SK-N-SH treated with all-trans-retinoic acid at 6 μM for 48 hours (cell line): Measurements from ENCODE around the gene EXOC5.

Experiments
- ATAC-seq: fragments of 200-7000 bp; cut with Tn5 transposase; 3 replicates; pipeline ENCODE4 v1.9.1; 2020; ENCODE audit warnings: mild to moderate bottlenecking, moderate library complexity
- ARNTL ChIP-seq: fragments of 450-650 bp; formaldehyde crosslinking; IDR thresholded peaks from 2 replicates; pipeline ENCODE4 v1.5.0; 2020; ENCODE audit warnings: low read depth, mild to moderate bottlenecking, moderate library complexity, borderline replicate concordance
- BACH2 ChIP-seq: fragments of 250-450 bp; sonication (Bioruptor Pico); IDR thresholded peaks from 2 replicates; pipeline ENCODE4 v1.9.0; 2021; ENCODE audit warnings: mild to moderate bottlenecking, borderline replicate concordance
- CSDC2 ChIP-seq: fragments of 250-450 bp; sonication (Bioruptor Pico); IDR thresholded peaks from 2 replicates; pipeline ENCODE4 v1.5.0; 2020; ENCODE audit warnings: mild to moderate bottlenecking, moderate library complexity
- ESRRG ChIP-seq: fragments of 250-450 bp; sonication (Bioruptor Pico); IDR thresholded peaks from 2 replicates; pipeline ENCODE4 v1.6.1; 2021; ENCODE audit warnings: mild to moderate bottlenecking
- GLIS3 ChIP-seq: fragments of 250-450 bp; sonication (Bioruptor Pico); IDR thresholded peaks from 2 replicates; pipeline ENCODE4 v1.5.0; 2020; ENCODE audit warnings: mild to moderate bottlenecking, moderate library complexity
- PPARA ChIP-seq: fragments of 250-450 bp; sonication (Bioruptor Pico); IDR thresholded peaks from 2 replicates; pipeline ENCODE4 v1.5.0; 2020; ENCODE audit warnings: mild to moderate bottlenecking, borderline replicate concordance
- RARB ChIP-seq: fragments of 250-450 bp; sonication (Bioruptor Pico); IDR thresholded peaks from 2 replicates; pipeline ENCODE4 v1.8.0; 2021; ENCODE audit warnings: mild to moderate bottlenecking, moderate library complexity
- SNAI2 ChIP-seq: fragments of 250-450 bp; sonication (Bioruptor Pico); IDR thresholded peaks from 2 replicates; pipeline ENCODE4 v1.5.0; 2020; ENCODE audit warnings: mild to moderate bottlenecking, moderate library complexity
- TCF4 ChIP-seq: fragments of 250-450 bp; sonication (Bioruptor Pico); IDR thresholded peaks from 2 replicates; pipeline ENCODE4 v1.8.0; 2021; ENCODE audit warnings: mild to moderate bottlenecking, moderate library complexity, borderline replicate concordance
- TOX ChIP-seq: fragments of 250-450 bp; sonication (Bioruptor Pico); IDR thresholded peaks from 2 replicates; pipeline ENCODE4 v1.8.0; 2021; ENCODE audit warnings: mild to moderate bottlenecking, moderate library complexity, borderline replicate concordance
- ZC3H10 ChIP-seq: fragments of 250-450 bp; sonication (Bioruptor Pico); IDR thresholded peaks from 2 replicates; pipeline ENCODE4 v1.5.1; 2021; ENCODE audit warnings: mild to moderate bottlenecking, moderate library complexity
- ZFP3 ChIP-seq: fragments of 250-450 bp; sonication (Bioruptor Pico); IDR thresholded peaks from 2 replicates; pipeline ENCODE4 v1.5.0; 2020; ENCODE audit warnings: mild to moderate bottlenecking, moderate library complexity
- ZFP30 ChIP-seq: fragments of 450-650 bp; formaldehyde crosslinking; IDR thresholded peaks from 2 replicates; pipeline ENCODE4 v1.5.0; 2022; ENCODE audit warnings: mild to moderate bottlenecking, moderate library complexity
- ZNF565 ChIP-seq: fragments of 450-650 bp; formaldehyde crosslinking; conservative IDR thresholded peaks from 2 replicates; pipeline ENCODE4 v1.5.0; 2020; ENCODE audit warnings: low read depth, mild to moderate bottlenecking, moderate library complexity
- ZNF70 ChIP-seq: fragments of 450-650 bp; formaldehyde crosslinking; IDR thresholded peaks from 2 replicates; pipeline ENCODE4 v1.5.0; 2020; ENCODE audit warnings: mild to moderate bottlenecking, moderate library complexity
- ZNF8 ChIP-seq: fragments of 450-650 bp; formaldehyde crosslinking; IDR thresholded peaks from 2 replicates; pipeline ENCODE4 v1.5.0; 2020; ENCODE audit warnings: mild to moderate bottlenecking, moderate library complexity
- TF ChIP-seq, protein P1 (sequence below): fragments of 250-450 bp; sonication (Bioruptor Pico); IDR thresholded peaks from 2 replicates; pipeline ENCODE4 v1.5.1; 2021; ENCODE audit warnings: mild to moderate bottlenecking, moderate library complexity
- TF ChIP-seq, protein P2 (sequence below): fragments of 250-450 bp; sonication (Bioruptor Pico); IDR thresholded peaks from 2 replicates; pipeline ENCODE4 v1.5.0; 2020; ENCODE audit warnings: mild to moderate bottlenecking, moderate library complexity
- TF ChIP-seq, protein P3 (sequence below): fragments of 250-450 bp; sonication (Bioruptor Pico); IDR thresholded peaks from 2 replicates; pipeline ENCODE4 v1.8.0; 2020; ENCODE audit warnings: mild to moderate bottlenecking, moderate library complexity, borderline replicate concordance

The EXOC5 gene, protein sequence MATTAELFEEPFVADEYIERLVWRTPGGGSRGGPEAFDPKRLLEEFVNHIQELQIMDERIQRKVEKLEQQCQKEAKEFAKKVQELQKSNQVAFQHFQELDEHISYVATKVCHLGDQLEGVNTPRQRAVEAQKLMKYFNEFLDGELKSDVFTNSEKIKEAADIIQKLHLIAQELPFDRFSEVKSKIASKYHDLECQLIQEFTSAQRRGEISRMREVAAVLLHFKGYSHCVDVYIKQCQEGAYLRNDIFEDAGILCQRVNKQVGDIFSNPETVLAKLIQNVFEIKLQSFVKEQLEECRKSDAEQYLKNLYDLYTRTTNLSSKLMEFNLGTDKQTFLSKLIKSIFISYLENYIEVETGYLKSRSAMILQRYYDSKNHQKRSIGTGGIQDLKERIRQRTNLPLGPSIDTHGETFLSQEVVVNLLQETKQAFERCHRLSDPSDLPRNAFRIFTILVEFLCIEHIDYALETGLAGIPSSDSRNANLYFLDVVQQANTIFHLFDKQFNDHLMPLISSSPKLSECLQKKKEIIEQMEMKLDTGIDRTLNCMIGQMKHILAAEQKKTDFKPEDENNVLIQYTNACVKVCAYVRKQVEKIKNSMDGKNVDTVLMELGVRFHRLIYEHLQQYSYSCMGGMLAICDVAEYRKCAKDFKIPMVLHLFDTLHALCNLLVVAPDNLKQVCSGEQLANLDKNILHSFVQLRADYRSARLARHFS

DNA sequence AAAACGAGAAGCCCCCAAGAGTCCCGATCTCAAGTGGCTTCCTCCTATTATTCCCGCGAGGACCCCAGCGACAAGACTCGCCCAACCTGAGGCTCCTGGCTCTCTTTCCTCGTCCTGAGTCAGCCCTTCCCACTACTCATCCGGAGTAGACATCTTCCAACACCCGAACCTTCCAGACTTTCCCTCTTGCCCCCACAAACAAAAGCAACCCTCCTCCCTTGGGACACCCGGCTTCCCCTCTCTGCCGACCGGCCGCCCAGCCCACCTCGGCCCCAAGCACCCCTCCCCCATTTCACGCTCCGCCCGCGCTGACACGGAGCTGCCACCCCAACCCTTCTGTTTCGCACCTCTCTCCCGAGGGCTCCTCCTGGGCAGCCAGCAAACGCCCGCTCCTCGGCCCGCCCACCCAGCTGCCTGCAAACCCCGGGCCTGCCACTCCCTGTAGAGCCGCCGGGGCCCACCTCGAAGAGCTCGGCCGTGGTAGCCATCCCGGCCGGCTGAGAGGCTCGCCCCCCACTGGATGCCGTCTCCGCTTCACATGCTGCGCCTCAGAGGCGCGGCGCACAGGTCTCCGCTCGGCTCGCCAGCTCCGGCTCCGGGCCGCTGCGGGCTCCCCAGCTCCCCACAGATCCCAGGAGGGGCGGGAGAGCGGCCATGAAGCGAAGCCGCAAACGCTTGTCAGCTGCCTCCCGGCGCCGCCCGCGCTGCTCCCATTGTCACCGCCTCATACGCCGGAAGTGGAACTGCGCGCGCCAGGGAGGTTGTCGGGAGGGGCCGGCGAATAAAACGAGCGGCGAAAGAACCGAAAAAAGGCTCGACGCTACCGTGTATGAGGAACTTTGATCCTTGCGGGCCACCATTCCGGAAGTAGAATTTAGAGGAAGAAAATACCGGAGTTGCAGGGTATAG is at the start of gene EXOC5, which contains the start of gene AP5M1:
EXOC5 (minus strand) TSS at position 745 of the 909 bp plus-strand sequence; CDS start at position 488, 257 bp downstream.
AP5M1 (plus strand) TSS at position 811 of the 909 bp plus-strand sequence. CDS start 344 bp downstream, outside the sequence.
- peak; percentile 93 for ATAC-seq
- TF ChIP-seq ARNTL (CRISPR knock-in tag) (no peak), ZNF70 (CRISPR knock-in tag) (no peak), ZFP3 (0 out of 2 replicates have a peak, but pooled peaks have one; percentile 3)

DNA sequence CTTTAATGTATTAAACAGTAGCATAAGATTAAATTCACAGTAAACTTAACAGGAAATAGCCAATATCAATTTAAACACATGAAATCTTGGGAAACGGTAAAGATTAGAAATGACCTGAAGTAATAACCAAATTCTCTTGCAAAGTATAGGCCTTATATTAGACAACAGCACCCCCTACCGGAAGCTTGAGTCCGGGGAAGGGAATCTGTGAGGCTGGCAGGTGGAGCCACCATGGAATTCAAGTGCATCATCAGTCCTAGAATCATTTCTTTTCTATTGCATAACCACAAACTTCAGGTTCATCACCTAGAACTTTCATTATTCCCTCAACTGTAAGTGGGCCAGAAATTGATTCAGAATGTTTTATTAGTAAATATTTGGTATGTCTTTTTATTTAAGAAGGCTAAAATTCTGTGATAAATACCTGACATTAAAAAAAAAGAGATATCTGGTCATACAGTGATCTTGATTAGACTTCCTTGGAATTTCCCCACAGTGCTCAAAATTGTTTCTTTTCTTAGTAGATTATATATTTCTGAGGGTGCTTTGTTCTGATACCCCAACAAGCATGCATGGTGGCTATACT is 48.6 kb upstream of the EXOC5 start:
- peak; percentile 90 for ATAC-seq
- no peak for TF ChIP-seq ARNTL (CRISPR knock-in tag)
- TF ChIP-seq ESRRG (CRISPR knock-in tag) = no peak
- no peak for TF ChIP-seq TCF4 (CRISPR knock-in tag)
- no peak for TF ChIP-seq RARB (CRISPR knock-in tag)
- TF ChIP-seq ZC3H10 = no peak
- no peak for TF ChIP-seq BACH2 (CRISPR knock-in tag)
- TF ChIP-seq PPARA (CRISPR knock-in tag) = no peak
- TF ChIP-seq, protein P1, sequence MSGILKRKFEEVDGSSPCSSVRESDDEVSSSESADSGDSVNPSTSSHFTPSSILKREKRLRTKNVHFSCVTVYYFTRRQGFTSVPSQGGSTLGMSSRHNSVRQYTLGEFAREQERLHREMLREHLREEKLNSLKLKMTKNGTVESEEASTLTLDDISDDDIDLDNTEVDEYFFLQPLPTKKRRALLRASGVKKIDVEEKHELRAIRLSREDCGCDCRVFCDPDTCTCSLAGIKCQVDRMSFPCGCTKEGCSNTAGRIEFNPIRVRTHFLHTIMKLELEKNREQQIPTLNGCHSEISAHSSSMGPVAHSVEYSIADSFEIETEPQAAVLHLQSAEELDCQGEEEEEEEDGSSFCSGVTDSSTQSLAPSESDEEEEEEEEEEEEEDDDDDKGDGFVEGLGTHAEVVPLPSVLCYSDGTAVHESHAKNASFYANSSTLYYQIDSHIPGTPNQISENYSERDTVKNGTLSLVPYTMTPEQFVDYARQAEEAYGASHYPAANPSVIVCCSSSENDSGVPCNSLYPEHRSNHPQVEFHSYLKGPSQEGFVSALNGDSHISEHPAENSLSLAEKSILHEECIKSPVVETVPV (CRISPR knock-in tag) = no peak
- no peak for TF ChIP-seq ZFP30 (CRISPR knock-in tag)
- no peak for TF ChIP-seq CSDC2 (CRISPR knock-in tag)
- no peak for TF ChIP-seq GLIS3 (CRISPR knock-in tag)
- TF ChIP-seq, protein P2, sequence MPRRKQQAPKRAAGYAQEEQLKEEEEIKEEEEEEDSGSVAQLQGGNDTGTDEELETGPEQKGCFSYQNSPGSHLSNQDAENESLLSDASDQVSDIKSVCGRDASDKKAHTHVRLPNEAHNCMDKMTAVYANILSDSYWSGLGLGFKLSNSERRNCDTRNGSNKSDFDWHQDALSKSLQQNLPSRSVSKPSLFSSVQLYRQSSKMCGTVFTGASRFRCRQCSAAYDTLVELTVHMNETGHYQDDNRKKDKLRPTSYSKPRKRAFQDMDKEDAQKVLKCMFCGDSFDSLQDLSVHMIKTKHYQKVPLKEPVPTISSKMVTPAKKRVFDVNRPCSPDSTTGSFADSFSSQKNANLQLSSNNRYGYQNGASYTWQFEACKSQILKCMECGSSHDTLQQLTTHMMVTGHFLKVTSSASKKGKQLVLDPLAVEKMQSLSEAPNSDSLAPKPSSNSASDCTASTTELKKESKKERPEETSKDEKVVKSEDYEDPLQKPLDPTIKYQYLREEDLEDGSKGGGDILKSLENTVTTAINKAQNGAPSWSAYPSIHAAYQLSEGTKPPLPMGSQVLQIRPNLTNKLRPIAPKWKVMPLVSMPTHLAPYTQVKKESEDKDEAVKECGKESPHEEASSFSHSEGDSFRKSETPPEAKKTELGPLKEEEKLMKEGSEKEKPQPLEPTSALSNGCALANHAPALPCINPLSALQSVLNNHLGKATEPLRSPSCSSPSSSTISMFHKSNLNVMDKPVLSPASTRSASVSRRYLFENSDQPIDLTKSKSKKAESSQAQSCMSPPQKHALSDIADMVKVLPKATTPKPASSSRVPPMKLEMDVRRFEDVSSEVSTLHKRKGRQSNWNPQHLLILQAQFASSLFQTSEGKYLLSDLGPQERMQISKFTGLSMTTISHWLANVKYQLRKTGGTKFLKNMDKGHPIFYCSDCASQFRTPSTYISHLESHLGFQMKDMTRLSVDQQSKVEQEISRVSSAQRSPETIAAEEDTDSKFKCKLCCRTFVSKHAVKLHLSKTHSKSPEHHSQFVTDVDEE (CRISPR knock-in tag) = no peak
- TF ChIP-seq ZNF565 (CRISPR knock-in tag) = no peak
- TF ChIP-seq ZNF8 (CRISPR knock-in tag) = no peak
- no peak for TF ChIP-seq ZFP3
- no peak for TF ChIP-seq SNAI2
- no peak for TF ChIP-seq TOX (CRISPR knock-in tag)

DNA sequence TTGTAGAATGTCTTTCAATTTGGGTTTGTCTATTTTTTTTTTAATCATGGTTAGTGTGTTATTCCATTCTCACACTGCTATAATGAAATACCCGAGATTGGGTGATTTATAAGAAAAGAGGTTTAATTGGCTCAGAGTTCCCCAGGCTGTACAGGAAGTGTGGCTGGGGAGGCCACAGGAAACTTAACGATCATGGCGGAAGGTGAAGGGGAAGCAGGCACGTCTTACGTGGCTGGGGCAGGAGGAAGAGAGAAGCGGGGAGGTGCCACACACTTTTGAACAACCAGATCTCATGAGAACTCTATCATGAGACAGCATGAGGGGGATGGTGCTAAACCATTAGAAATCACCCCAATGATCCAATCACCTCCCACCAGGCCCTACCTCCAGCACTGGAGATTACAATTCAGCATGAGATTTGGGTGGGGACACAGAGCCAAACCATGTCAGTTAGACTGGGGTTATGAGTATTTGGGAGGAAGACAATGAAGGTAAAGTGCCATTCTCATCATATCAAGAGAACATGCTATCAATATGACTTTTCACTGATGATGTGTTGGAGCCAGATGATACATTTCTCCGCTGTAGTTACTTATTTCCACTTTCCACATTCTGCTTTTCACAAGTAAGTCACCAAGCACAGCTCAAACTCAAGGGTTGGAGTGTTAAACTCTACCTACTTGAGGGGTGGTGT is 45.8 kb upstream of the EXOC5 start:
- no peak for ATAC-seq
- TF ChIP-seq SNAI2 = no peak
- no peak for TF ChIP-seq ZNF70 (CRISPR knock-in tag)
- TF ChIP-seq ARNTL (CRISPR knock-in tag) = no peak
- TF ChIP-seq PPARA (CRISPR knock-in tag) = no peak
- no peak for TF ChIP-seq TOX (CRISPR knock-in tag)
- no peak for TF ChIP-seq RARB (CRISPR knock-in tag)
- TF ChIP-seq TCF4 (CRISPR knock-in tag) = no peak
- TF ChIP-seq, protein P3, sequence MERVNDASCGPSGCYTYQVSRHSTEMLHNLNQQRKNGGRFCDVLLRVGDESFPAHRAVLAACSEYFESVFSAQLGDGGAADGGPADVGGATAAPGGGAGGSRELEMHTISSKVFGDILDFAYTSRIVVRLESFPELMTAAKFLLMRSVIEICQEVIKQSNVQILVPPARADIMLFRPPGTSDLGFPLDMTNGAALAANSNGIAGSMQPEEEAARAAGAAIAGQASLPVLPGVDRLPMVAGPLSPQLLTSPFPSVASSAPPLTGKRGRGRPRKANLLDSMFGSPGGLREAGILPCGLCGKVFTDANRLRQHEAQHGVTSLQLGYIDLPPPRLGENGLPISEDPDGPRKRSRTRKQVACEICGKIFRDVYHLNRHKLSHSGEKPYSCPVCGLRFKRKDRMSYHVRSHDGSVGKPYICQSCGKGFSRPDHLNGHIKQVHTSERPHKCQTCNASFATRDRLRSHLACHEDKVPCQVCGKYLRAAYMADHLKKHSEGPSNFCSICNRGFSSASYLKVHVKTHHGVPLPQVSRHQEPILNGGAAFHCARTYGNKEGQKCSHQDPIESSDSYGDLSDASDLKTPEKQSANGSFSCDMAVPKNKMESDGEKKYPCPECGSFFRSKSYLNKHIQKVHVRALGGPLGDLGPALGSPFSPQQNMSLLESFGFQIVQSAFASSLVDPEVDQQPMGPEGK = no peak
- TF ChIP-seq, protein P1 (CRISPR knock-in tag) = no peak
- TF ChIP-seq GLIS3 (CRISPR knock-in tag) = no peak
- no peak for TF ChIP-seq ZNF565 (CRISPR knock-in tag)
- TF ChIP-seq CSDC2 (CRISPR knock-in tag) = no peak
- no peak for TF ChIP-seq ZC3H10
